OCI-LY1 (cell line): ENCODE data around the gene TCP1.
A peak's percentile ranks its signal among the peaks of the same experiment; 100 is the strongest.

Source experiments
- H2AFZ ChIP-seq: fragments of 200-600 bp; sonication (generic), shearing (Covaris generic); 2 replicates; pipeline ENCODE4 v1.6.0; 2014; ENCODE audit warnings: antibody characterized with exemption, mild to moderate bottlenecking, low read length
- H3F3A ChIP-seq: fragments of 200-600 bp; sonication (generic), shearing (Covaris generic); 2 replicates; pipeline ENCODE4 v1.6.0; 2014; ENCODE audit warnings: mild to moderate bottlenecking, antibody characterized with exemption, low read length, moderate library complexity; ENCODE audit not compliant: insufficient read depth
- H3K27ac ChIP-seq: fragments of 200-600 bp; sonication (generic); 2 replicates; pipeline ENCODE4 v1.5.1; 2014; ENCODE audit warnings: low read length, mixed run types, mild to moderate bottlenecking, low read depth; ENCODE audit not compliant: poor library complexity, severe bottlenecking
- H3K27me3 ChIP-seq: fragments of 200-600 bp; sonication (generic); 2 replicates; pipeline ENCODE4 v1.6.0; 2014; ENCODE audit warnings: antibody characterized with exemption, mild to moderate bottlenecking, low read length, moderate library complexity; ENCODE audit not compliant: insufficient read depth
- H3K36me3 ChIP-seq: fragments of 200-600 bp; sonication (generic); 2 replicates; pipeline ENCODE4 v1.6.1; 2014; ENCODE audit warnings: mild to moderate bottlenecking, antibody characterized with exemption, low read length, moderate library complexity, mixed read lengths; ENCODE audit not compliant: insufficient read depth
- H3K4me1 ChIP-seq: fragments of 200-600 bp; sonication (generic); 2 replicates; pipeline ENCODE4 v1.5.1; 2014; ENCODE audit warnings: mild to moderate bottlenecking, low read length, moderate library complexity; ENCODE audit not compliant: insufficient read depth, severe bottlenecking
- H3K4me2 ChIP-seq: fragments of 200-600 bp; sonication (generic), shearing (Covaris generic); 2 replicates; pipeline ENCODE4 v1.6.1; 2014; ENCODE audit warnings: low read length
- H3K4me3 ChIP-seq: fragments of 200-600 bp; sonication (generic); 2 replicates; pipeline ENCODE4 v1.5.1; 2014; ENCODE audit warnings: low read length, low read depth, mild to moderate bottlenecking, mixed read lengths; ENCODE audit not compliant: poor library complexity, severe bottlenecking
- H3K79me2 ChIP-seq: fragments of 200-600 bp; shearing (Covaris generic); 2 replicates; pipeline ENCODE4 v1.6.1; 2016; ENCODE audit warnings: mixed run types, low read length, mixed read lengths; ENCODE audit not compliant: insufficient read depth
- H3K9ac ChIP-seq: fragments of 200-600 bp; sonication (generic), shearing (Covaris generic); 2 replicates; pipeline ENCODE4 v1.6.1; 2014; ENCODE audit warnings: mild to moderate bottlenecking, low read length, mixed read lengths
- H3K9me2 ChIP-seq: fragments of 200-600 bp; sonication (generic), shearing (Covaris generic); 2 replicates; pipeline ENCODE4 v1.6.1; 2014; ENCODE audit warnings: low read depth, mild to moderate bottlenecking, low read length, mixed read lengths
- H3K9me3 ChIP-seq: fragments of 200-600 bp; shearing (Covaris generic); 2 replicates; pipeline ENCODE4 v1.6.1; 2014; ENCODE audit warnings: low read length, mixed read lengths
- H4K20me1 ChIP-seq: fragments of 200-600 bp; sonication (generic), shearing (Covaris generic); 2 replicates; pipeline ENCODE4 v1.6.0; 2016; ENCODE audit warnings: mild to moderate bottlenecking, low read length; ENCODE audit not compliant: insufficient read depth
- CTCF ChIP-seq: fragments of 200-600 bp; sonication (generic), shearing (Covaris generic); IDR thresholded peaks from 2 replicates; pipeline ENCODE4 v1.5.1; 2017; ENCODE audit warnings: mild to moderate bottlenecking, antibody characterized with exemption, low read length, moderate library complexity, mixed read lengths
- EZH2 ChIP-seq: fragments of 200-600 bp; sonication (generic), shearing (Covaris generic); IDR thresholded peaks from 2 replicates; pipeline ENCODE4 v1.8.0; 2017; ENCODE audit warnings: borderline replicate concordance, mixed run types, mild to moderate bottlenecking, antibody characterized with exemption, low read length, moderate library complexity, mixed read lengths

TCP1 gene

DNA sequence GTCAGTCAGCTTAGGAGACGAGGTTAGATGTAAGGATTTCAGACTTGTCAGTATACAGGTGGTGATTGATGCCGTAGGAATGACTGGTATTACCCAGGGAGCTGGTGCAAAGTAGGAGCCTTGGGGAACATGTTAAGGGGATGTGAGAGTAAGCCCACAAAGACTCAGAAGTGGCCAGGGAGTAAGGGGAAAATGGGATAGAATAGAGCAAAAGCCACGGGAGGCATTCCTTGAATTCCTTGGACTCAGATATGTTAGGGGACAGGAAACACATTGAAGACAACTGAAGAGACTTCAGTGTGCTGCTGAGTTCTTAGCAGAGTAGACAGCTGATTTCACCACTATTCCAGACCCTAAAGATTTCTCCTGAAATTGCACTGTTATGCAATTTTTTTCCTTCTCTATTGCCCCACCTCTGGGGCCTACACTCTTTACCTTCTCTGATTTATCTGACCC, 28.8 kb downstream of the TCP1 start:
- peak overlapping the region; percentile 89 for H3K4me2 ChIP-seq
- peak overlapping the region; percentile 82 for H3K27ac ChIP-seq
- H3K4me3 ChIP-seq: peak overlapping the region; percentile 80
- no peaks in the 10 kb centered on the region for H4K20me1 ChIP-seq
- H2AFZ ChIP-seq: no peak overlapping the region
- H3K4me1 ChIP-seq: peaks cover 24% of the 10 kb centered on the region
- peaks cover 5% of the 10 kb centered on the region; the same call in 1 of the 2 replicates for H3F3A ChIP-seq
- TF ChIP-seq EZH2: no peak
- no peak for TF ChIP-seq CTCF
- H3K9ac ChIP-seq: peak overlapping the region; percentile 91; the same call in 1 of the 2 replicates
- H3K9me3 ChIP-seq: no peaks in the 10 kb centered on the region
- no peaks in the 10 kb centered on the region for H3K79me2 ChIP-seq
- H3K9me2 ChIP-seq: no peaks in the 10 kb centered on the region
- peaks cover 56% of the 10 kb centered on the region for H3K36me3 ChIP-seq
- H3K27me3 ChIP-seq: no peaks in the 10 kb centered on the region

DNA sequence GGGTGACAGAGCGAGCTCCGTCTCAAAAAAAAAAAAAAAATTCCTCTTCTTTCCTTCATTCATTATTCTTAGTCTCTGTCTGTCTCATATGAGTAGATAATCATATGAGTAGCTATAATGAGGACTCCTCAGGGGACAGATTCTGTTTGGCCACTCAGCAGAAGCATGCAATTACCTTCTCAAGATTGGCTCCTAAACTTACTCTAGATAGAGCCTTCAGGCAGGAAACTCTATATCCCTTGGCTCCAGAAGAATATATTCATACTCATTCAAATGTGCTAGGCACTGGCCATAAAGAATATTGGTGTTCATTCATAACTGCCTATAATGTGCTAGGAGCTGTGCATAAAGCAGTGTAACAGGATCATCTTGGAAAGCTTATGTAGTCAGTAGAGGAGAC, 29.8 kb downstream of the TCP1 start:
- Histone ChIP-seq H3K36me3 (peaks cover 56% of the 10 kb centered on the region), H3K9me2 (no peaks in the 10 kb centered on the region), H3K4me1 (peaks cover 24% of the 10 kb centered on the region), H4K20me1 (no peaks in the 10 kb centered on the region), H3K27ac (peak overlapping the region; percentile 38), H3K9me3 (no peaks in the 10 kb centered on the region), H3F3A (peaks cover 5% of the 10 kb centered on the region; the same call in 1 of the 2 replicates), H2AFZ (no peak overlapping the region), H3K79me2 (no peaks in the 10 kb centered on the region), H3K4me3 (no peak overlapping the region), H3K9ac (no peak overlapping the region), H3K27me3 (no peaks in the 10 kb centered on the region), H3K4me2 (no peak overlapping the region)
- TF ChIP-seq CTCF (no peak), EZH2 (no peak)

DNA sequence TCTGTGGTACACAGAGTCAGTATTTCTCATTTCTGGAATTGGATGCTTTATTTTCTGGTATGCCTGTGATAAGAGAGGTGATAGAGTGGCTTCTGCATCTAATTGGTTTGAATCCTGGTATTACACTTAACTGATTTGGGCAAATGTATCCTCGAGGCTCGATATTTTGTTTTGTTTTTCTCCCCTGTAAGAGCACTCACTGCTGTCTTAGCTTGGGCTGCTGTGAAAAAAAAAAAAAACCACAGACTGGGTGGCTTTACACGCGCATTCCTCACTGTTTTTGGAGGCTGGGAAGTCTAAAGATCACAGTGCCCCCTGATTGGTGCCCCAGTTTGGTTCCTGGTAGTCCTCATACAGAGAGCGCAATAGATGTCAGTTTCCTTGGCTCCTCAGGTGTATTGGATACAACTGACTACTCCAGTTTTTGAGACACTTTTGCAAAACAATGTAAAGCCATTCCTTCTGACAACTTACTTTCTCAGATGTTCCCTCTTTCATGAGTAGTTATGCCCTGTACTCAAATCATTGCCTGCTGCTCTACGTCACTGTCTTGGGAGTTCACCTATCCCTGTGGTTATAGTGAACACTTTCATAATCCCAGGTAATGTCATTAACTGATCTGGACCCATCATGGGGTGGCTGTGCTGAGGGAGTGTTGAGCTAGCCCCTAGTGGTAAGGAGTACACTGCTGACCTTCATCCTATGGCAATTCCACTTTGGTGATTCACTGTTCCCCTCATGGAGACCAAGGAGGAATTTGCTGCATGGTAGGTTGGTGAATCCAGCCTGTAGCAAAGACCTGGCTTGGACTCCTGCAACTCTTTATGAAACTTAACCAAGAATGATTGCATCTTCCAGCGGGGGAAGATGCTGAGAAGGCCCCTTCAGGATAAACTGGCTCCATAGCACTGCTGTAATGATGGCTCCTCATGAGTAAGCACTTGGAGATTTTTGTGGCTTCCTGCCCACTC, 31.1 kb downstream of the TCP1 start:
- Histone ChIP-seq H3K79me2 (no peaks in the 10 kb centered on the region), H3K9me2 (no peaks in the 10 kb centered on the region), H3K4me3 (no peak overlapping the region), H3K9me3 (no peaks in the 10 kb centered on the region), H3K9ac (no peak overlapping the region), H3K4me1 (peaks cover 23% of the 10 kb centered on the region), H2AFZ (no peak overlapping the region), H3K27me3 (no peaks in the 10 kb centered on the region), H3K36me3 (peaks cover 59% of the 10 kb centered on the region), H3K4me2 (no peak overlapping the region), H3F3A (peaks cover 5% of the 10 kb centered on the region; the same call in 1 of the 2 replicates), H3K27ac (no peak overlapping the region), H4K20me1 (no peaks in the 10 kb centered on the region)
- no peak for TF ChIP-seq CTCF
- TF ChIP-seq EZH2: no peak
